ENCODE data around the gene ALDH1L1.

- TF ChIP-seq POLR2A (IDR thresholded peaks at IDR 0.05; ENCODE audit: extremely low read depth, insufficient read length) (no peak), CTCF (IDR thresholded peaks at IDR 0.05; ENCODE audit: low read depth, low read length) (no peak)
Measured at GRCh38 chr3:126211569-126211968, 31.2 kb upstream of the ALDH1L1 start.

All from NB4 (cell line).